ENCODE data around the gene KRTAP5-3. TPM values are rescaled to one million over a fixed set of nuclear protein-coding genes. Genes with fewer than 3 reads are reported as not detected.

KRTAP5-3 gene
- total and polyA plus RNA-seq, 2 of the 13 experiments (the other 11 are each of a cell fraction or from before 2014, with no cell fraction given): not detected

DNA sequence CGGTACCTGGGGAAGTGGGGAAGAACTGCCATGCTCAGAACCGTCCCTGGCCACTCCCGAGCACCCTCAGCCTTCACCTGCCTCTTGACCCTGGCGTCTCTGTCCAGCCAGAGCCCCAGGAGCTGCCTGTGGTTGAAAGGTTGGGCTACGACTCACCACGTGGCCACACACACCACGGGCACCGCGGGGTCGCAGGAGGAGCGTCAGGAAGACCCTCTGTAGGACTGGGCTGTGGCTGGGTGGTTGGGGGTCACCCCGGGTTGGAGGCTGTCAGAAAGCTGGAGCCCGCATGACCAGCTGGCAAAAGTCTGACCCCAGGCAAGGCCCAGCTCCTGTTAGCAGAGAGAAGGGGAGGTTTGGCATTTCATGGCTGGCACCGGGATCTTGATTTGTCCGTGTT is 32.8 kb upstream of the KRTAP5-3 start:
- 28% methylated on average over 3 of the region's 15 CpGs for WGBS (ENCODE audit: low lambda C conversion rate)
- no peak for ATAC-seq
- H3K4me3 ChIP-seq (replicated peaks in 1 of 3; ENCODE audit: insufficient read depth in 1 of 3, low read depth in 2 of 3, low read length in 3 of 3): no peak overlapping the region
- no peaks in the 10 kb centered on the region for H3K36me3 ChIP-seq (replicated peaks in 1 of 2; ENCODE audit: control insufficient read depth in 1 of 2, insufficient read depth in 2 of 2, low read length in 2 of 2)
- DNase-seq (ENCODE audit: low spot score): no peak
- H4K20me1 ChIP-seq (ENCODE audit: insufficient read depth, low read length): no peaks in the 10 kb centered on the region
- H3K9me3 ChIP-seq (ENCODE audit: low read length): no peaks in the 10 kb centered on the region
- no peak overlapping the region for H3K9ac ChIP-seq (ENCODE audit: insufficient read depth, low read depth, low read length)
- no peaks in the 10 kb centered on the region for H3K4me1 ChIP-seq (ENCODE audit: insufficient read depth, low read length)
- no peaks in the 10 kb centered on the region for H3K79me2 ChIP-seq (ENCODE audit: insufficient read depth, low read length)
- TF ChIP-seq ZNF577 (CRISPR knock-in tag; IDR thresholded peaks at IDR 0.05; ENCODE audit: borderline replicate concordance, low read depth) (no peak), RCOR2 (CRISPR knock-in tag; IDR thresholded peaks at IDR 0.05) (no peak), HOXA5 (CRISPR knock-in tag; IDR thresholded peaks at IDR 0.05) (no peak), NFYC (CRISPR knock-in tag; IDR thresholded peaks at IDR 0.05) (no peak)
- H3K4me2 ChIP-seq (ENCODE audit: low read depth, low read length): no peak overlapping the region
- H3K27me3 ChIP-seq (ENCODE audit: control insufficient read depth in 1 of 2, insufficient read depth in 2 of 2, low read length in 2 of 2): peaks cover 8 to 65% of the 10 kb centered on the region in 2 experiments
- no peak overlapping the region for H2AFZ ChIP-seq (ENCODE audit: low read length)
- H3K27ac ChIP-seq (ENCODE audit: extremely low read length, insufficient read depth, low read length): no peak overlapping the region
- POLR2A ChIA-PET: no interaction called here
- in situ Hi-C loops (cut with HindIII; ENCODE audit: extremely low pct_ligation_motif_present, low pct_unique_long_range_greater_than_20kb) (no loop called here), intact Hi-C loops (cut with micrococcal nuclease; ENCODE audit: unreplicated experiment) (no loop called here)
- no TSS peak for BruUV-seq (replicated peaks)
- FAIRE-seq: no peak
- CTCF ChIA-PET (ENCODE audit: low intra/inter-chr PET ratio, low total read pairs): no interaction called here

DNA sequence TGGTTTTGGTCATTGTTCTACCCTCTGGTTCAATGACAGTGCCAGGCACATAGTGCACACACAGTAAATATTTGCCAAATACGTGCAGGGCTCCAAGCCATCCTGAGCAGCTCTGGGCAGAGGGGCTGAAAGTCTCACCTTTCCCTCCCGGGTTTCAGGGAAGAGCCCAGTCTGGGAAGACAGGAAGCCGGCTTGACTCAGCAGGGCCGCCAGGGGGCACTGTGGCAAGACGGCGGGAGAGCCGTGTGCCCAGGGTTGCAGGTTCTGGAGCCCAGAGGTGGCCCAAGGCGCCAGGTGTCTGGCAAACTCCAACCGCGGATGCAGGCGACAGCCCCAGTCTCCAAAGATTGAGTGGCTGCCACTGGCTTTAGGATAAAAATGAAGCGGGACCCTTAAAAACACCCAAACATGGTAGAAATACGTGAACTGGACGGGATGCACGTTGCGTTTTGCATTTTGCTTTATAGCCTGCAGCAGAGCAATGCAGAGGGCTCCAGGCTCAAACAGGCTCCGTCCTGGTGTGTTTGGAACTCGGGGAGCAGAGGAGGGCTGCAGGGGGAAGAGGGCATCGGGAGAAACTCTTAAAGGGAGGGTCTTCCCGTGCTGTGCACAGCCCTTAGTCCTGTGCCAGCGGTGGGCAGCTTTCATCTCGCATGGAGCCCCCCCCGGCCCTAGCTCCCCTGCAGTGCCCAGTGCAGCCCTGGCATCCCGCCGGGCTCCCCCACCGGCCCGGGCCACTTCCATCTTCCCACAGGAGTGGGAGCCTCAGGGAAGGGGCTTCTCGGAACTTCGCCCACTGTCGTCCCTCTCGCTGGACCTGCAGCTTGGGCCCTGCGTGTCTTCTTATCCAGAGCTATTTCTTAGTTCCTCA is 32.0 kb upstream of the KRTAP5-3 start:
- FAIRE-seq: no peak
- TF ChIP-seq GABPB1 (CRISPR knock-in tag; IDR thresholded peaks at IDR 0.05): peak; percentile 59; the same call in 1 of the 2 replicates
- TF ChIP-seq ELF1 (CRISPR knock-in tag; IDR thresholded peaks at IDR 0.05): peak; percentile 57
- TF ChIP-seq, protein P1, sequence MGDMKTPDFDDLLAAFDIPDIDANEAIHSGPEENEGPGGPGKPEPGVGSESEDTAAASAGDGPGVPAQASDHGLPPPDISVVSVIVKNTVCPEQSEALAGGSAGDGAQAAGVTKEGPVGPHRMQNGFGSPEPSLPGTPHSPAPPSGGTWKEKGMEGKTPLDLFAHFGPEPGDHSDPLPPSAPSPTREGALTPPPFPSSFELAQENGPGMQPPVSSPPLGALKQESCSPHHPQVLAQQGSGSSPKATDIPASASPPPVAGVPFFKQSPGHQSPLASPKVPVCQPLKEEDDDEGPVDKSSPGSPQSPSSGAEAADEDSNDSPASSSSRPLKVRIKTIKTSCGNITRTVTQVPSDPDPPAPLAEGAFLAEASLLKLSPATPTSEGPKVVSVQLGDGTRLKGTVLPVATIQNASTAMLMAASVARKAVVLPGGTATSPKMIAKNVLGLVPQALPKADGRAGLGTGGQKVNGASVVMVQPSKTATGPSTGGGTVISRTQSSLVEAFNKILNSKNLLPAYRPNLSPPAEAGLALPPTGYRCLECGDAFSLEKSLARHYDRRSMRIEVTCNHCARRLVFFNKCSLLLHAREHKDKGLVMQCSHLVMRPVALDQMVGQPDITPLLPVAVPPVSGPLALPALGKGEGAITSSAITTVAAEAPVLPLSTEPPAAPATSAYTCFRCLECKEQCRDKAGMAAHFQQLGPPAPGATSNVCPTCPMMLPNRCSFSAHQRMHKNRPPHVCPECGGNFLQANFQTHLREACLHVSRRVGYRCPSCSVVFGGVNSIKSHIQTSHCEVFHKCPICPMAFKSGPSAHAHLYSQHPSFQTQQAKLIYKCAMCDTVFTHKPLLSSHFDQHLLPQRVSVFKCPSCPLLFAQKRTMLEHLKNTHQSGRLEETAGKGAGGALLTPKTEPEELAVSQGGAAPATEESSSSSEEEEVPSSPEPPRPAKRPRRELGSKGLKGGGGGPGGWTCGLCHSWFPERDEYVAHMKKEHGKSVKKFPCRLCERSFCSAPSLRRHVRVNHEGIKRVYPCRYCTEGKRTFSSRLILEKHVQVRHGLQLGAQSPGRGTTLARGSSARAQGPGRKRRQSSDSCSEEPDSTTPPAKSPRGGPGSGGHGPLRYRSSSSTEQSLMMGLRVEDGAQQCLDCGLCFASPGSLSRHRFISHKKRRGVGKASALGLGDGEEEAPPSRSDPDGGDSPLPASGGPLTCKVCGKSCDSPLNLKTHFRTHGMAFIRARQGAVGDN (CRISPR knock-in tag; IDR thresholded peaks at IDR 0.05): peak; percentile 49
- no peak for TF ChIP-seq NPAS2 (CRISPR knock-in tag; IDR thresholded peaks at IDR 0.05; ENCODE audit: borderline replicate concordance)
- TF ChIP-seq ERF (CRISPR knock-in tag; IDR thresholded peaks at IDR 0.05): 0 out of 2 replicates have a peak, but pooled peaks have one; percentile 27
- peak; percentile 24; the same call in 1 of the 2 replicates for TF ChIP-seq SMC3 (IDR thresholded peaks at IDR 0.05; ENCODE audit: low read length)
- TF ChIP-seq MEIS2 (CRISPR knock-in tag; IDR thresholded peaks at IDR 0.05): 0 out of 2 replicates have a peak, but pooled peaks have one; percentile 42
- TF ChIP-seq ETV5 (CRISPR knock-in tag; IDR thresholded peaks at IDR 0.05; ENCODE audit: borderline replicate concordance): peak; percentile 42; the same call in 1 of the 2 replicates
- TF ChIP-seq KDM2A (CRISPR knock-in tag; IDR thresholded peaks at IDR 0.05; ENCODE audit: borderline replicate concordance, low read depth): peak; percentile 67
- no peak for TF ChIP-seq ZBTB1 (CRISPR knock-in tag; IDR thresholded peaks at IDR 0.05; ENCODE audit: borderline replicate concordance)
- peak; percentile 18 for TF ChIP-seq XRCC5 (optimal IDR thresholded peaks at IDR 0.05; ENCODE audit: low read length)

More for the DNA sequence above, 32.0 kb upstream of the KRTAP5-3 start:
- peak; percentile 89 for ATAC-seq
- no peak overlapping the region for H3K9ac ChIP-seq (ENCODE audit: insufficient read depth, low read depth, low read length)
- BruUV-seq (replicated peaks): no TSS peak
- in situ Hi-C loops (cut with HindIII; ENCODE audit: extremely low pct_ligation_motif_present, low pct_unique_long_range_greater_than_20kb) (no loop called here), intact Hi-C loops (cut with micrococcal nuclease; ENCODE audit: unreplicated experiment) (no loop called here)
- no peak overlapping the region for H3K4me3 ChIP-seq (replicated peaks in 1 of 3; ENCODE audit: insufficient read depth in 1 of 3, low read depth in 2 of 3, low read length in 3 of 3)
- H3K27ac ChIP-seq (ENCODE audit: extremely low read length, insufficient read depth, low read length): no peak overlapping the region
- no peaks in the 10 kb centered on the region for H3K4me1 ChIP-seq (ENCODE audit: insufficient read depth, low read length)
- H3K9me3 ChIP-seq (ENCODE audit: low read length): no peaks in the 10 kb centered on the region
- WGBS (ENCODE audit: low lambda C conversion rate): 20% methylated on average over 20 of the region's 32 CpGs
- H3K79me2 ChIP-seq (ENCODE audit: insufficient read depth, low read length): no peaks in the 10 kb centered on the region
- peaks cover 7 to 65% of the 10 kb centered on the region in 2 experiments for H3K27me3 ChIP-seq (ENCODE audit: control insufficient read depth in 1 of 2, insufficient read depth in 2 of 2, low read length in 2 of 2)
- no peaks in the 10 kb centered on the region for H3K36me3 ChIP-seq (replicated peaks in 1 of 2; ENCODE audit: control insufficient read depth in 1 of 2, insufficient read depth in 2 of 2, low read length in 2 of 2)
- CTCF ChIA-PET (ENCODE audit: low intra/inter-chr PET ratio, low total read pairs): interaction anchor here (1.1 to 1.5 kb wide), 3 partner anchors 243 to 516 kb away, joined by 5 to 10 read pairs (median 6); no protein-coding TSS in a partner anchor
- POLR2A ChIA-PET: interaction anchor here (1.0 kb wide), 1 partner anchor 13 kb away, joined by 3 read pairs; no protein-coding TSS in a partner anchor
- no peaks in the 10 kb centered on the region for H4K20me1 ChIP-seq (ENCODE audit: insufficient read depth, low read length)
- DNase-seq (ENCODE audit: low spot score): peak; percentile 24
- no peak overlapping the region for H3K4me2 ChIP-seq (ENCODE audit: low read depth, low read length)
- no peak overlapping the region for H2AFZ ChIP-seq (ENCODE audit: low read length)
